GM13977 (cell line): ENCODE results near the gene ADCY9.
"Not testable (repeated sequence)": the region's sequence is repeated elsewhere in the genome, so short reads cannot be mapped to it uniquely, and the experiment has no call there.

Source experiments
- DNase-seq: peaks from one replicate; pipeline ENCODE4 v3.0.0; 2012; ENCODE audit warnings: low spot score
- CTCF ChIP-seq: IDR thresholded peaks from 2 replicates; pipeline ENCODE4 v1.5.1; 2012; ENCODE audit warnings: mild to moderate bottlenecking, control low read depth; ENCODE audit not compliant: insufficient read depth; ENCODE audit errors: extremely low read depth, missing control alignments
- in situ Hi-C: fragments of 300-500 bp; cut with MboI; formaldehyde crosslinking; loops from one replicate; pipeline ENCODE4 v1.12.0; 2022; ENCODE audit warnings: low sequenced_read_pairs, low pct_unique_long_range_greater_than_20kb, mixed read lengths, inconsistent platforms; ENCODE audit not compliant: unreplicated experiment

The ADCY9 gene

GRCh38 chr16:3964686-3965290 lies 151.5 kb downstream of the ADCY9 start:
- no peak for DNase-seq
- TF ChIP-seq CTCF, result no peak
- in situ Hi-C loops, result no loop called here

GRCh38 chr16:3963886-3964685 lies 152.2 kb downstream of the ADCY9 start:
- in situ Hi-C loops, result no loop called here
- DNase-seq, result no peak
- no peak for TF ChIP-seq CTCF

- TF ChIP-seq CTCF, result no peak
- DNase-seq, result no peak
- in situ Hi-C loops, result no loop called here
Measured at GRCh38 chr16:3963203-3963602, 153.0 kb downstream of the ADCY9 start.

- in situ Hi-C loops, result no loop called here
- TF ChIP-seq CTCF, result no peak
- no peak for DNase-seq
Measured at GRCh38 chr16:3961449-3961849, 154.8 kb downstream of the ADCY9 start.

GRCh38 chr16:3959926-3960590 lies 156.2 kb downstream of the ADCY9 start:
- in situ Hi-C loops, result not testable (repeated sequence)

GRCh38 chr16:3959148-3959547 lies 157.1 kb downstream of the ADCY9 start:
- no peak for TF ChIP-seq CTCF
- in situ Hi-C loops, result no loop called here

More at GRCh38 chr16:3959926-3960590, 156.2 kb downstream of the ADCY9 start:
- not testable (repeated sequence) for DNase-seq

More at GRCh38 chr16:3959148-3959547, 157.1 kb downstream of the ADCY9 start:
- no peak for DNase-seq
